BJ (cell line): ENCODE measurements around the gene FRMD4A. TPM values are rescaled to one million over a fixed set of nuclear protein-coding genes. Genes with fewer than 3 reads are reported as not detected.
"Not testable (repeated sequence)": the region's sequence is repeated elsewhere in the genome, so short reads cannot be mapped to it uniquely, and the experiment has no call there.

ENCODE experiments used
- CTCF ChIA-PET: fragments of 350-600 bp; formaldehyde crosslinking; extraction: SDS; loops from one replicate; lab custom pipeline; 2021; ENCODE audit warnings: antibody characterized with exemption, inconsistent platforms; lab: Yijun Ruan, JAX
- POLR2A ChIA-PET: fragments of 300-600 bp; sonication (Branson Sonifier 250); formaldehyde crosslinking; extraction: SDS; loops from one replicate; lab custom pipeline; 2021; ENCODE audit warnings: antibody characterized with exemption; lab: Charles Lee
- DNase-seq: peaks from one replicate; pipeline ENCODE4 v3.0.0-alpha.2; 2011; ENCODE audit warnings: low read depth
- H3K27me3 ChIP-seq: 2 replicates; pipeline ENCODE4 v1.6.0; 2011; ENCODE audit warnings: low read length; ENCODE audit not compliant: control insufficient read depth, insufficient read depth
- H3K36me3 ChIP-seq: 2 replicates; pipeline ENCODE4 v1.5.1; 2011; ENCODE audit warnings: low read length; ENCODE audit not compliant: control insufficient read depth, insufficient read depth
- H3K4me3 ChIP-seq: 2 replicates; pipeline ENCODE4 v1.5.1; 2011; ENCODE audit warnings: low read depth, mild to moderate bottlenecking, control low read depth, low read length
- polyA plus RNA-seq: library from polyadenylated mRNA; depleted of rRNA; stranded (reverse); fragments of >200 nt; gene quantifications from 2 replicates; pipeline ENCODE4 v1.2.3, GENCODE V29; 2011
- TF ChIP-seq, protein P1 (sequence below): IDR thresholded peaks from 2 replicates; pipeline ENCODE4 v1.5.1; 2011; ENCODE audit warnings: low read depth, mild to moderate bottlenecking, control low read depth, inconsistent platforms, low read length, moderate library complexity; ENCODE audit not compliant: insufficient read depth

The FRMD4A gene
- polyA plus RNA-seq, 1 experiment = 31.6 TPM

DNA sequence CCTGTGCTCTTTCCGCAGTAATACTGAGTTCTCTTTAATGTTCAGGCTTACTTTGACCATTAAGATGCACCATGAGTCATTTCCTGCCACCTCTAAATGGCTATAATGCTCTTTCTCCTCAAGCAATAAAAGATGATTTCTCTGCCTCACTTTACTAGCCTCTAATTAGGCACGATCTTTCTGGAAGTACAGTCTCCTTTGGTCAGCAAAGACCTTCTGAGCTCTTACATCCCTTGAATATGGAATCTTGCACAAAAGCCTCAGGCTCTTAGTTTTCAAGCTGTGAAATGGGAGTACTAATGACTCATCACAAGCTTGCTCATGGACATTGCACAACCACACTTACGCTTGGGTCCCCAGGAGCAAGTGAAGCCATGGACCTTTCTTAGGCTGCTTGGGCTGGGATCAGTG, 85.9 kb downstream of the FRMD4A start:
- Histone ChIP-seq H3K27me3 (peaks cover 3% of the 10 kb centered on the region; the same call in 1 of the 2 replicates), H3K36me3 (no peaks in the 10 kb centered on the region), H3K4me3 (no peak overlapping the region)
- TF ChIP-seq, protein P1, sequence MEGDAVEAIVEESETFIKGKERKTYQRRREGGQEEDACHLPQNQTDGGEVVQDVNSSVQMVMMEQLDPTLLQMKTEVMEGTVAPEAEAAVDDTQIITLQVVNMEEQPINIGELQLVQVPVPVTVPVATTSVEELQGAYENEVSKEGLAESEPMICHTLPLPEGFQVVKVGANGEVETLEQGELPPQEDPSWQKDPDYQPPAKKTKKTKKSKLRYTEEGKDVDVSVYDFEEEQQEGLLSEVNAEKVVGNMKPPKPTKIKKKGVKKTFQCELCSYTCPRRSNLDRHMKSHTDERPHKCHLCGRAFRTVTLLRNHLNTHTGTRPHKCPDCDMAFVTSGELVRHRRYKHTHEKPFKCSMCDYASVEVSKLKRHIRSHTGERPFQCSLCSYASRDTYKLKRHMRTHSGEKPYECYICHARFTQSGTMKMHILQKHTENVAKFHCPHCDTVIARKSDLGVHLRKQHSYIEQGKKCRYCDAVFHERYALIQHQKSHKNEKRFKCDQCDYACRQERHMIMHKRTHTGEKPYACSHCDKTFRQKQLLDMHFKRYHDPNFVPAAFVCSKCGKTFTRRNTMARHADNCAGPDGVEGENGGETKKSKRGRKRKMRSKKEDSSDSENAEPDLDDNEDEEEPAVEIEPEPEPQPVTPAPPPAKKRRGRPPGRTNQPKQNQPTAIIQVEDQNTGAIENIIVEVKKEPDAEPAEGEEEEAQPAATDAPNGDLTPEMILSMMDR = no peak
- POLR2A ChIA-PET = no interaction called here
- DNase-seq = peak; percentile 2
- CTCF ChIA-PET = no interaction called here

DNA sequence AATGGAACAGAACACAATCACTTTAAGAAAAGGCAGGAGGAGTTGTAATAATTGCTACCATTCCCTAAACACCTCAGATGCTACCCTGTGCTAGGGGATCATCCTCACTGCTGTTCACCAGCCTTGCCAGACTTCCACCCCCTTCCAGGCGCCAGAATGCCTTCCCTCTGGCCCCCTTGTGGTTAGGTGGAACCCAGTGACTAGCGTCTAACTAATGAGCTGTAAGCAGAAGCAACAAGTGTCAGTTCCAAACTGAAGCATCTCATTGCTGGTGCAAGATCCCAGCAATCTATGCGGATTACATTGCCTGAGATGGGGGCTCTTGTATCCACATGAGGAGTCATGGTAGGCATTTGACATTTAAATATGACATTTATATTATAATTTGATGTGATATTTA, 86.6 kb downstream of the FRMD4A start:
- Histone ChIP-seq H3K4me3 (no peak overlapping the region), H3K36me3 (no peaks in the 10 kb centered on the region), H3K27me3 (peaks cover 3% of the 10 kb centered on the region; the same call in 1 of the 2 replicates)
- CTCF ChIA-PET = no interaction called here
- TF ChIP-seq, protein P1 = no peak
- DNase-seq = no peak
- POLR2A ChIA-PET = no interaction called here

DNA sequence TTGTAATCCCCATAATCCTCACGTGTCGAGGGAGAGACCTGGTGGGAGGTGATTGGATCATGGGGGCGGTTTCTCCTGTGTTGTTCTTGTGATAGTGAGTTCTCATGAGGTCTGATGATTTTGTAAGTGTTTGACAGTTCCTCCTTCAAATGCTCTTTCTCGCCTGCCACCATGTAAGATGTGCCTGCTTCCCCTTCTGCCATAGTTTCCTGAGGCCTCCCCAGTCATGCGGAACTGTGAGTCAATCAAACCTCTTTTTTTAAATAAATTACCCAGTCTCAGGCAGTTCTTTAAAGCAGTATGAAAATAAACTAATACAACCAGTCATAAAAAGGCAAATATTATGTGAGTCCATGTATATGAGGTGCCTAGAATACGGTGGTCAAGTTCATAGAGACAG, 87.5 kb downstream of the FRMD4A start:
- no peak overlapping the region for H3K4me3 ChIP-seq
- H3K36me3 ChIP-seq = no peaks in the 10 kb centered on the region
- ChIA-PET CTCF (no interaction called here), POLR2A (no interaction called here)
- DNase-seq = no peak
- peaks cover 3% of the 10 kb centered on the region; the same call in 1 of the 2 replicates for H3K27me3 ChIP-seq
- TF ChIP-seq, protein P1 = no peak

DNA sequence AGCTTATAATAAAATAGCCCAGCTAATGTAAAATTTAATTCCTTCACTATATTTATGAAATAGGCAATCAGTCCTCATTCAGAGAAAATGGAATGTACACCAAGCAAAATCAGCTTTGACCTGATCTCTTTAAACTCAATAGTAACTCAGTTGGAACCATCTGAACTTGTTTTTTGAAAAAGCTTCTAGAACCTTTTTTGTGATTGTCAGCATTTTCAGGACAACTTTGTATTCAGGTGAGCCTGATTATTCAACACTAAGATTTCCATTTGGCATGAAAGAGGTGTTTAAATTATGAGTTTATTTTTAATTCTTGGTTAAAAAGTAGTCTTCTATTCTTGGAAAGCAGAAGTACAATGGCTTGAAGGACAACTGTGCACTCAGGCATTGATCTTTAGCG, 89.5 kb downstream of the FRMD4A start:
- Histone ChIP-seq H3K36me3 (no peaks in the 10 kb centered on the region), H3K4me3 (no peak overlapping the region), H3K27me3 (0 out of 2 replicates have a peak, but pooled peaks cover 1% of the 10 kb centered on the region)
- ChIA-PET POLR2A (no interaction called here), CTCF (no interaction called here)
- no peak for DNase-seq
- TF ChIP-seq, protein P1 = no peak

DNA sequence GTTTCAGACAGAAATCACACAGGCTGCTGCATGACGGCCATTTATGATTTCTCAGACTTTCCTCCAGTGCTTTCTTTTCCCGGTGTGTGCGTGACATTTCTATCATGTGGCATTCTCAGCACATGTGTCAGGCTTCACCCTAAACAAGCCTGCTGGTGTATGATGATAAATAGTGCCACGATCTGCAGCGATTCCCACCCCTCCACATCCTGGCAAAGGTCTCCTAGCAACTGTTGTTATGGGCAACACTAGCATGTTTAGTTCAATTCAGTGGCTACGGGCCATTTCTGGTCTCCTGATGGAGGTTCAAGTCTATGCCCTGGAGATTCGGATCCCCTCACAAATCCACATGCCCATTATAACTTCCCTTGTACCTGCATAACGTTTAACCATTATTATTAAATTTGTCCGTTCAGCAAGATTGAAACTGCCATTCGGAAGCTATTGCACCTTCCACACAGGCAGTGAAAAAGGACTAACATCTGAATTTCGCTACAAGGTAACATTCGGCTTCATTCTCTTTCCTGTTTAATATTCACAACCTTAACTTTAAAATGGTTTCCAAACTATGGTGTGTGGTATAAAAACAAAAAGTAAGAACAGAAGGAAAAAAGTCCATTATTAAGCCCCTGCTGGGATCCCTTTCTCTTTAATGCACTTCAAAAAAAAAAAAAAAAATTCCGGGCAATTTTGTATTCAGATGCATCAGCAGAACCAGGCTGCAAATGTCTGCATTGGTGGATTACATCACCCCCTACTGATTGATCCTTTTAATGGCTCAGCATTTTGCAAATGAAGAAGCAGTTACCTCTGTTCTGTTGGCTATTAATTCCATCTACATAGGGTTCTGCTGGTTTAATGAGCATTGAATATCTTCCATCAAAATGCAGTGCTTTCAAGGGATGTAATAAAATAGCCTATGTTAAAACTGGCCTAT, 90.2 kb downstream of the FRMD4A start:
- TF ChIP-seq, protein P1 = no peak
- no peak for DNase-seq
- ChIA-PET CTCF (no interaction called here), POLR2A (no interaction called here)
- peaks cover 1% of the 10 kb centered on the region; the same call in 1 of the 2 replicates for H3K27me3 ChIP-seq
- no peaks in the 10 kb centered on the region for H3K36me3 ChIP-seq
- no peak overlapping the region for H3K4me3 ChIP-seq

DNA sequence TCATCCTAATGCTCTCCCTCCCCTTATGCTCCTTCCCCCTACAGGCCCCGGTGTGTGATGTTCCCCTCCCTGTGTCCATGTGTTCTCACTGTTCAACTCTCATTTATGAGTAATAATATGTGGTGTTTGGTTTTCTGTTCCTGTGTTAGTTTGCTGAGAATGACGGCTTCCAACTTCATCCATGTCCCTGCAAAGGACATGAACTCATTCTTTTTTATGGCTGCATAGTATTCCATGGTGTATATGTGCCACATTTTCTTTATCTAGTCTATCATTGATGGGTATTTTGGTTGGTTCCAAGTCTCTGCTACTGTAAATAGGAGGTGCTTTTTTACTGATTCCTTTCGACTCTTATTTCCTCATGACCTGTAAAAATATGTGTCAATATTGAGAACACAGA, 92.1 kb downstream of the FRMD4A start:
- H3K27me3 ChIP-seq, H3K4me3 ChIP-seq, DNase-seq, CTCF ChIA-PET, H3K36me3 ChIP-seq, POLR2A ChIA-PET: not testable (repeated sequence)
